ENCODE measurements around the gene ANXA3. TPM values are rescaled to one million over a fixed set of nuclear protein-coding genes. Genes with fewer than 3 reads are reported as not detected.
"Not testable (repeated sequence)": the region's sequence is repeated elsewhere in the genome, so short reads cannot be mapped to it uniquely, and the experiment has no call there.

The ANXA3 gene
- total RNA-seq, result 100 to 1,000 TPM in 4 of 5 donors, 10 to 100 TPM in 1; 26.1 to 235 (median 156) TPM
- polyA plus RNA-seq, result 100 to 1,000 TPM in 2 of 3 donors, 10 to 100 TPM in 1; 90.0 to 184 (median 145) TPM
- long read RNA-seq, donor 1, transcript ANXA3-201 (13 exons, 1,657 nt), result major isoform, 18 of 18 reads
- long read RNA-seq, donor 1, partial matches to known transcripts, result 0 of 18 reads
- long read RNA-seq, donor 1, other reads (novel, unspliced or antisense), result 0 of 18 reads
- long read RNA-seq, donor 2, transcript ANXA3-204 (4 exons, 832 nt), result minor isoform, 5 of 29 reads
- long read RNA-seq, donor 2, transcript ANXA3-201 (13 exons, 1,657 nt), result major isoform, 23 of 29 reads
- long read RNA-seq, donor 2, partial matches to known transcripts, result 0 of 29 reads
- long read RNA-seq, donor 2, other reads (novel, unspliced or antisense), result 0 of 29 reads
- long read RNA-seq, donor 3, transcript ANXA3-201 (13 exons, 1,657 nt), result major isoform, 10 of 13 reads
- long read RNA-seq, donor 3, partial matches to known transcripts, result 0 of 13 reads
- long read RNA-seq, donor 3, other reads (novel, unspliced or antisense), result 0 of 13 reads
- long read RNA-seq, donor 4, transcript ANXA3-201 (13 exons, 1,657 nt), result major isoform, 6 of 6 reads
- long read RNA-seq, donor 4, partial matches to known transcripts, result 0 of 6 reads
- long read RNA-seq, donor 4, other reads (novel, unspliced or antisense), result 0 of 6 reads
- long read RNA-seq, donor 5, transcript ANXA3-201 (13 exons, 1,657 nt), result major isoform, 25 of 28 reads
- long read RNA-seq, donor 5, partial matches to known transcripts, result 0 of 28 reads
- long read RNA-seq, donor 5, other reads (novel, unspliced or antisense), result 0 of 28 reads
- long read RNA-seq, donor 6, result 0 reads
- long read RNA-seq, donor 7, transcript ANXA3-201 (13 exons, 1,657 nt), result major isoform, 42 of 65 reads
- long read RNA-seq, donor 7, partial matches to known transcripts, result 13 of 65 reads
- long read RNA-seq, donor 7, other reads (novel, unspliced or antisense), result 5 of 65 reads
- long read RNA-seq, donor 8, transcript ANXA3-201 (13 exons, 1,657 nt), result major isoform, 23 of 29 reads
- long read RNA-seq, donor 8, partial matches to known transcripts, result 0 of 29 reads
- long read RNA-seq, donor 8, other reads (novel, unspliced or antisense), result 0 of 29 reads
- long read RNA-seq, donor 9, transcript ANXA3-201 (13 exons, 1,657 nt), result major isoform, 15 of 22 reads
- long read RNA-seq, donor 9, partial matches to known transcripts, result 5 of 22 reads
- long read RNA-seq, donor 9, other reads (novel, unspliced or antisense), result 0 of 22 reads
- long read RNA-seq, donor 10, transcript ANXA3-201 (13 exons, 1,657 nt), result major isoform, 13 of 16 reads
- long read RNA-seq, donor 10, partial matches to known transcripts, result 0 of 16 reads
- long read RNA-seq, donor 10, other reads (novel, unspliced or antisense), result 0 of 16 reads

- intact Hi-C loops (cut with DNase I; ENCODE audit: low total_unique reads), result no loop called here
- TF ChIP-seq CTCF (IDR thresholded peaks at IDR 0.05) (no peak), POLR2AphosphoS5 (IDR thresholded peaks at IDR 0.05) (peak in 2 of 3 donors; percentile 67 to 81), POLR2A (IDR thresholded peaks at IDR 0.05) (peak in 1 of 4 donors; percentile 71), EP300 (IDR thresholded peaks at IDR 0.05) (no peak)
- Histone ChIP-seq H3K9me3 (no peaks in the 10 kb centered on the region), H3K36me3 (peaks cover 0 to 3% (median 0%) of the 10 kb centered on the region in 4 donors), H3K27me3 (peaks cover 0 to 16% (median 7%) of the 10 kb centered on the region in 3 donors), H3K27ac (peak within 1 kb of the TSS; percentile 85 to 98 (median 92)), H3K4me1 (peaks cover 0 to 34% (median 17%) of the 10 kb centered on the region in 4 donors), H3K4me3 (peak within 1 kb of the TSS; percentile 55 to 65 (median 58))
- peak; percentile 74 to 90 for DNase-seq
- 4 to 9% (median 7%) methylated on average over 36 to 65 of the region's 65 CpGs for WGBS, 5 donors
These were observed at the start of gene ANXA3 for GRCh38 chr4:78551420-78552351. ANXA3 (plus strand) TSS chr4:78551770; CDS start chr4:78554474, 2,704 bp downstream.

GRCh38 chr4:78506260-78506659, 45.3 kb upstream of the ANXA3 start:
- H3K36me3 ChIP-seq; intact Hi-C loops (cut with DNase I; ENCODE audit: low total_unique reads); H3K27ac ChIP-seq; DNase-seq; H3K4me3 ChIP-seq; H3K4me1 ChIP-seq; H3K9me3 ChIP-seq; H3K27me3 ChIP-seq: not testable (repeated sequence)
- WGBS, 5 donors, result 65 to 76% (median 72%) methylated on average over 9 to 10 of the region's 10 CpGs

GRCh38 chr4:78509043-78509442, 42.5 kb upstream of the ANXA3 start:
- DNase-seq, result no peak
- Histone ChIP-seq H3K27me3 (no peaks in the 10 kb centered on the region), H3K9me3 (no peaks in the 10 kb centered on the region), H3K4me1 (peaks cover 0 to 14% (median 3%) of the 10 kb centered on the region in 4 donors), H3K27ac (no peak overlapping the region), H3K36me3 (no peaks in the 10 kb centered on the region), H3K4me3 (no peak overlapping the region)
- intact Hi-C loops (cut with DNase I; ENCODE audit: low total_unique reads), result no loop called here
- TF ChIP-seq EP300 (IDR thresholded peaks at IDR 0.05) (no peak), POLR2A (IDR thresholded peaks at IDR 0.05) (no peak), CTCF (IDR thresholded peaks at IDR 0.05) (no peak), POLR2AphosphoS5 (IDR thresholded peaks at IDR 0.05) (no peak)
- 31 to 50% (median 40%) methylated on average over 2 of the region's 2 CpGs for WGBS, 5 donors

GRCh38 chr4:78510108-78510507, 41.5 kb upstream of the ANXA3 start:
- Histone ChIP-seq H3K27ac (no peak overlapping the region), H3K9me3 (no peaks in the 10 kb centered on the region), H3K4me3 (no peak overlapping the region), H3K4me1 (peaks cover 0 to 14% (median 3%) of the 10 kb centered on the region in 4 donors), H3K36me3 (no peaks in the 10 kb centered on the region), H3K27me3 (no peaks in the 10 kb centered on the region)
- TF ChIP-seq POLR2A (IDR thresholded peaks at IDR 0.05), result no peak
- no peak for TF ChIP-seq POLR2AphosphoS5 (IDR thresholded peaks at IDR 0.05)
- TF ChIP-seq CTCF (IDR thresholded peaks at IDR 0.05), result no peak
- no peak for TF ChIP-seq EP300 (IDR thresholded peaks at IDR 0.05)
- DNase-seq, result no peak
- intact Hi-C loops (cut with DNase I; ENCODE audit: low total_unique reads), result no loop called here
- 46 to 72% (median 56%) methylated on average over 1 of the region's 1 CpG for WGBS, 5 donors

Measured in stomach (tissue), 19 donors.